ENCODE data around the gene DSTYK.

GRCh38 chr1:205191622-205192021, 19.9 kb downstream of the DSTYK start:
- TF ChIP-seq CTCF (IDR thresholded peaks at IDR 0.05) (no peak), CHD2 (IDR thresholded peaks at IDR 0.05; ENCODE audit: low read length, partially characterized antibody) (no peak), RCOR1 (IDR thresholded peaks at IDR 0.05; ENCODE audit: low read length) (peak; percentile 26; the same call in 1 of the 2 replicates), REST (IDR thresholded peaks at IDR 0.05; ENCODE audit: low read depth, low read length) (no peak), EP300 (IDR thresholded peaks at IDR 0.05; ENCODE audit: borderline replicate concordance in 1 of 2, low read depth in 1 of 2, low read length in 1 of 2) (peak in 1 of 2 experiments; percentile 57; a peak in 2 of 4 replicates), JUND (IDR thresholded peaks at IDR 0.05) (no peak), USF2 (IDR thresholded peaks at IDR 0.05; ENCODE audit: borderline replicate concordance, low read depth, low read length) (no peak), ZBTB33 (IDR thresholded peaks at IDR 0.05; ENCODE audit: borderline replicate concordance, low read depth) (no peak), POLR2AphosphoS5 (IDR thresholded peaks at IDR 0.05; ENCODE audit: low read depth, low read length) (no peak), EZH2phosphoT487 (IDR thresholded peaks at IDR 0.05; ENCODE audit: borderline replicate concordance, low read depth) (no peak), NRF1 (IDR thresholded peaks at IDR 0.05; ENCODE audit: low read depth, low read length) (no peak), TAF1 (IDR thresholded peaks at IDR 0.05; ENCODE audit: borderline replicate concordance, low read depth, low read length) (no peak), SIN3A (IDR thresholded peaks at IDR 0.05; ENCODE audit: borderline replicate concordance, low read depth, low read length) (no peak)

All from SK-N-SH (cell line).